ENCODE results near the gene QSOX2.

DNA sequence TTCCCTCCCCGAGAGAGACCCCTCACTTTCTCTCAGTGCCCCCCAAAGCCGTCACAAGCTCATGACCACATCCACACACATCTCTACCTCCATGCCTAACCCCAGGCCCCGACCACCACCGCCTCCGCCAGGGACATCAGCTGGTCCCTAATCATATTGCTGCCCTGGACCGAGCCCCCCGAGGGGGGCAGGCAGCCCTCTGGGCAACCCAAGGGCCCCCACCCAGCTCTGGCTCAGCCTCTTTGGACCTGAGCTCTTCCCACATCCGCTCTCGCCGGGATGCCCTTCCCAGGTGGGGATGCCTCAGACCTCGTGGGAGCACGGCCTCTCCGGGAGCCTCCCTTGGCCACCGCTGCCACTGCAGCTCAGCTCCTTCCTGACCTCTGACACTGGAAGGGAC, 59.2 kb downstream of the QSOX2 start:
- no peak for TF ChIP-seq CTCF (IDR thresholded peaks at IDR 0.05 in 8 of 11, conservative IDR thresholded peaks at IDR 0.05 in 3 of 11)
- TF ChIP-seq POLR2A (IDR thresholded peaks at IDR 0.05) = no peak
